Activated CD8-positive, alpha-beta T cell treated with anti-CD3 and anti-CD28 coated beads for 36 hours (primary cell): ENCODE measurements around the gene ITK. TPM values are rescaled to one million over a fixed set of nuclear protein-coding genes. Genes with fewer than 3 reads are reported as not detected.

Source experiments
- ATAC-seq: fragments of 200-7000 bp; cut with Tn5 transposase; one replicate; pipeline ENCODE4 v1.10.0; 2021; ENCODE audit warnings: mild to moderate bottlenecking, moderate library complexity
- CTCF ChIA-PET: fragments of 350-600 bp; sonication (Branson Sonifier 250); formaldehyde crosslinking; loops from one replicate; lab custom pipeline; 2021; ENCODE audit warnings: antibody characterized with exemption; lab: Charles Lee
- POLR2A ChIA-PET: fragments of 350-600 bp; sonication (Branson Sonifier 250); formaldehyde crosslinking; loops from one replicate; lab custom pipeline; 2021; ENCODE audit warnings: antibody characterized with exemption; lab: Charles Lee
- DNase-seq: peaks from one replicate; pipeline ENCODE4 v3.0.0-alpha.2; 2020
- H3K27ac Mint-ChIP-seq: one replicate; pipeline ENCODE4 v1.8.0; 2021; ENCODE audit warnings: mild to moderate bottlenecking, mixed read lengths
- H3K27me3 Mint-ChIP-seq: one replicate; pipeline ENCODE4 v1.8.0; 2021; ENCODE audit warnings: mixed read lengths
- H3K36me3 Mint-ChIP-seq: one replicate; pipeline ENCODE4 v1.8.0; 2021; ENCODE audit warnings: low read depth, mixed read lengths
- H3K4me1 Mint-ChIP-seq: one replicate; pipeline ENCODE4 v1.8.0; 2021; ENCODE audit warnings: low read depth, mixed read lengths
- H3K4me3 Mint-ChIP-seq: one replicate; pipeline ENCODE4 v1.8.0; 2021; ENCODE audit warnings: mild to moderate bottlenecking, moderate library complexity, mixed read lengths
- H3K9me3 Mint-ChIP-seq: one replicate; pipeline ENCODE4 v1.8.0; 2021; ENCODE audit warnings: mixed read lengths
- intact Hi-C: fragments of 100-400 bp; cut with micrococcal nuclease; formaldehyde crosslinking; loops from one replicate; pipeline ENCODE4 v1.10.0; 2022
- total RNA-seq, 2 experiments: library from RNA; stranded (reverse); gene quantifications; one replicate each; pipeline ENCODE4 v1.2.3, GENCODE V29; 2021
- TF ChIP-seq, protein P1 (sequence below): fragments of 200-600 bp; IDR thresholded peaks from one replicate; pipeline ENCODE4 v1.8.0; 2022; ENCODE audit warnings: antibody characterized with exemption, mild to moderate bottlenecking

ITK gene
- total RNA-seq, 2 experiments from 2014 or later: 229 to 236 TPM

DNA sequence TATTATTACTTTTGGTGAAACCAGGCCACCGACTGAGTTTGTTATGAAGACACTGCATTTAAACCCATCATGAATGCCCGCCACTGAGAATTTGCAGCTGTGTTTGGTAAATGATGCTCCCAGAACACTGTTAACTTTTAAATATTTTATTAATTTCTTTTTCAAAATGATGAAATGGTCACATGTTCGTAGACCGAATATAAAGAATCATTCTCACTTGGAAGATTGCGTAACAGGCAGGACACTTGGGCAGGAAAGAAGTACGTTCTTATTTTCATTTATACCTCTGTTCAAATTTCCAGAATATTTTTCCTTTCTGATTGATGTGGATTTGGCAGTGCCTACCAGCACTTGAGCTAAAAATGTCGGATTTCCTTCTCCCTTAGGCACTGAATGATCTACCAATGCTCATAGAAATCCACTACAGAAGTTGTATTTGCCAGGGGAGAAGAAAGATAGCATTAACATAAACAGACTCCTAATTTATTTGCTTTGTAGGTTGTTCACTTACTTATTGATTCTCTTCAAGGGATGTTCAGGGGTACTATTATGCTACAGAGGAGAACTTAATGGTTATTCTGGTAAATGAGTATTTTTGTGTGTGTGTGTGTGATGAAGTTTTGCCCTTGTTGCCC lies 99.1 kb downstream of the ITK start:
- TF ChIP-seq, protein P1, sequence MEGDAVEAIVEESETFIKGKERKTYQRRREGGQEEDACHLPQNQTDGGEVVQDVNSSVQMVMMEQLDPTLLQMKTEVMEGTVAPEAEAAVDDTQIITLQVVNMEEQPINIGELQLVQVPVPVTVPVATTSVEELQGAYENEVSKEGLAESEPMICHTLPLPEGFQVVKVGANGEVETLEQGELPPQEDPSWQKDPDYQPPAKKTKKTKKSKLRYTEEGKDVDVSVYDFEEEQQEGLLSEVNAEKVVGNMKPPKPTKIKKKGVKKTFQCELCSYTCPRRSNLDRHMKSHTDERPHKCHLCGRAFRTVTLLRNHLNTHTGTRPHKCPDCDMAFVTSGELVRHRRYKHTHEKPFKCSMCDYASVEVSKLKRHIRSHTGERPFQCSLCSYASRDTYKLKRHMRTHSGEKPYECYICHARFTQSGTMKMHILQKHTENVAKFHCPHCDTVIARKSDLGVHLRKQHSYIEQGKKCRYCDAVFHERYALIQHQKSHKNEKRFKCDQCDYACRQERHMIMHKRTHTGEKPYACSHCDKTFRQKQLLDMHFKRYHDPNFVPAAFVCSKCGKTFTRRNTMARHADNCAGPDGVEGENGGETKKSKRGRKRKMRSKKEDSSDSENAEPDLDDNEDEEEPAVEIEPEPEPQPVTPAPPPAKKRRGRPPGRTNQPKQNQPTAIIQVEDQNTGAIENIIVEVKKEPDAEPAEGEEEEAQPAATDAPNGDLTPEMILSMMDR: no peak
- H3K36me3 Mint-ChIP-seq: peaks cover 60% of the 10 kb centered on the region
- no peak overlapping the region for H3K4me3 Mint-ChIP-seq
- ATAC-seq (no peak), DNase-seq (no peak)
- CTCF ChIA-PET: interaction anchor here (0.8 to 1.3 kb wide), 4 partner anchors 16 to 131 kb away, joined by 3 to 4 read pairs (median 3); no protein-coding TSS in a partner anchor
- no peaks in the 10 kb centered on the region for H3K27me3 Mint-ChIP-seq
- intact Hi-C loops: loop anchor here (5.0 kb wide), 1 partner anchor 73 kb away; no protein-coding TSS in a partner anchor
- POLR2A ChIA-PET: interaction anchor here (1.7 to 2.7 kb wide), 3 partner anchors 11 to 41 kb away, joined by 4 to 8 read pairs (median 4); no protein-coding TSS in a partner anchor
- peak overlapping the region; percentile 82 for H3K27ac Mint-ChIP-seq
- H3K9me3 Mint-ChIP-seq: peaks cover 6% of the 10 kb centered on the region
- peaks cover 91% of the 10 kb centered on the region for H3K4me1 Mint-ChIP-seq

DNA sequence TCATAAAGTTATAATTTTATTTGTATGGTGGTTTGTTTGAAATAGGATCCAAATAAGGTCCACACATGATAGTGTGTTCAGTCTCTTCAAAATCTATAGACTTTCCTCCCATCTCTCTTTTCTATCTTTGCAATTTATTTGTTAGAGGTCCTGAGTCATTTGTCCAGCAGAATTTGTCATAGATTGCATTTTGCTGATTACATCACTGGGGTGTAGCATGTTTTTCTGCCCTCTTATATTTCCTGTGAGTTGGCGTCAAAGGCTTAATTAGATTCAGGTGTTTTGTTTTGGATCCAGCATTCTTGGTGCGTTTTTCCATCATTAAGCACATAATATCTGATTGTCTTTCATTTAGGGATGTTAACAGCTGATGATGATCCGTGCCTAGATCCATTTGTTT lies 100.3 kb downstream of the ITK start:
- peak overlapping the region; percentile 4 for H3K4me3 Mint-ChIP-seq
- H3K27me3 Mint-ChIP-seq: no peaks in the 10 kb centered on the region
- intact Hi-C loops: no loop called here

DNA sequence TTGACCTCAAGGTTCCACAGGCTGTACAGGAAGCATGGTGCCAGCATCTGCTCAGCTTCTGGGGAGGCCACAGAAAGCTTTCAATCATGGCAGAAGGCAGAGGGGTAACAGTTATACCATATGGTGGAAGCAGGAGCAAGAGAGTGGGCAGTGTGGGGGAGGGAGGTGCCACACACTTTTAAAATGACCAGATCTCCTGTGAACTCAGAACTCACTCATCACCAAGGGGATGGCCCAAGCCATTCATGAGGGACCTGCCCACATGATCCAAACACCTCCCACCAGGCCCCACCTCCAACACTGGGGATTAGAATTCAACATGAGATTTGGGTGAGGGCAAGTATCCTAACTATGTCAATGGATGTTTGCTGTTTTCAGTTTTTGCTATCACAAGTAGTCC lies 101.5 kb downstream of the ITK start:
- TF ChIP-seq, protein P1: no peak
- POLR2A ChIA-PET: interaction anchor here (1.2 to 3.0 kb wide), 2 partner anchors 9 to 25 kb away, joined by 3 to 18 read pairs; no protein-coding TSS in a partner anchor
- ATAC-seq (peak; percentile 26), DNase-seq (peak; percentile 47)
- Mint-ChIP-seq H3K27ac (peak overlapping the region; percentile 79), H3K36me3 (peaks cover 64% of the 10 kb centered on the region), H3K9me3 (peaks cover 6% of the 10 kb centered on the region), H3K4me1 (peaks cover 86% of the 10 kb centered on the region), H3K4me3 (no peak overlapping the region), H3K27me3 (no peaks in the 10 kb centered on the region)
- CTCF ChIA-PET: interaction anchor here (1.0 kb wide), 1 partner anchor 41 kb away, joined by 3 read pairs; no protein-coding TSS in a partner anchor
- intact Hi-C loops: no loop called here

More for the DNA sequence above, 100.3 kb downstream of the ITK start:
- peaks cover 6% of the 10 kb centered on the region for H3K9me3 Mint-ChIP-seq
- peak overlapping the region; percentile 82 for H3K27ac Mint-ChIP-seq
- H3K4me1 Mint-ChIP-seq: peaks cover 95% of the 10 kb centered on the region
- TF ChIP-seq, protein P1: no peak
- POLR2A ChIA-PET: interaction anchor here (1.2 to 2.7 kb wide), 3 partner anchors 12 to 26 kb away, joined by 3 to 8 read pairs (median 4); no protein-coding TSS in a partner anchor
- peaks cover 68% of the 10 kb centered on the region for H3K36me3 Mint-ChIP-seq
- peak; percentile 34 for ATAC-seq
- DNase-seq: no peak
- CTCF ChIA-PET: no interaction called here

DNA sequence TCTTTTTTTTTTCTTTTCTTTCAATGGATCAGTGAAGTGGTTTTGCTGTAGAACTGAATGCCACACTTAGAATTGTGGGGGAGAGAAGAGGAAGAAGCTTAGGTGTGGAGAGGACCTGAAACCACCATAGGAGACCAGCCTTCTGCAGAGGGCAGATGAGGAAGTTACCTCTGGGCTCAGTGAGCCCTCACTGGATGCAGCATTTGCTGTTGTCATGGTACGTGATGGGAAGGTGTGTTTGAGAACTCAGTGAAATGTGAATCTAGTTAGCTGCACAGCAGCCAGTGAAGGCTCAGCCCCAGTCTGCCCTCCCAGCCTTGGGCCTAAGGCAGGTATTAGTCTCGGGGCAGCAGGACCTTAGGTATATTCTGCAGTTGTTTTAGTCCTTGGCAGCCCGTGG lies 102.8 kb downstream of the ITK start:
- Mint-ChIP-seq H3K4me1 (peaks cover 88% of the 10 kb centered on the region), H3K27ac (peak overlapping the region; percentile 79), H3K4me3 (peak overlapping the region; percentile 1), H3K9me3 (peaks cover 6% of the 10 kb centered on the region), H3K27me3 (no peaks in the 10 kb centered on the region), H3K36me3 (peaks cover 67% of the 10 kb centered on the region)
- CTCF ChIA-PET: interaction anchor here (1.1 kb wide), 1 partner anchor 29 kb away, joined by 3 read pairs; no protein-coding TSS in a partner anchor
- TF ChIP-seq, protein P1: no peak
- ATAC-seq: peak; percentile 76
- POLR2A ChIA-PET: interaction anchor here (0.9 to 3.0 kb wide), 3 partner anchors 9 to 24 kb away, joined by 3 to 18 read pairs (median 3); no protein-coding TSS in a partner anchor
- intact Hi-C loops: no loop called here
- DNase-seq: peak; percentile 36
